GM13977 (cell line): ENCODE data around the gene HSPA12B.

Source experiments
- DNase-seq: peaks from one replicate; pipeline ENCODE4 v3.0.0; 2012; ENCODE audit warnings: low spot score
- CTCF ChIP-seq: IDR thresholded peaks from 2 replicates; pipeline ENCODE4 v1.5.1; 2012; ENCODE audit warnings: mild to moderate bottlenecking, control low read depth; ENCODE audit not compliant: insufficient read depth; ENCODE audit errors: extremely low read depth, missing control alignments
- in situ Hi-C: fragments of 300-500 bp; cut with MboI; formaldehyde crosslinking; loops from one replicate; pipeline ENCODE4 v1.12.0; 2022; ENCODE audit warnings: low sequenced_read_pairs, low pct_unique_long_range_greater_than_20kb, mixed read lengths, inconsistent platforms; ENCODE audit not compliant: unreplicated experiment

HSPA12B gene

GRCh38 chr20:3710011-3710466, 22.4 kb upstream of the HSPA12B start:
- in situ Hi-C loops, result no loop called here
- no peak for DNase-seq
- no peak for TF ChIP-seq CTCF

DNA sequence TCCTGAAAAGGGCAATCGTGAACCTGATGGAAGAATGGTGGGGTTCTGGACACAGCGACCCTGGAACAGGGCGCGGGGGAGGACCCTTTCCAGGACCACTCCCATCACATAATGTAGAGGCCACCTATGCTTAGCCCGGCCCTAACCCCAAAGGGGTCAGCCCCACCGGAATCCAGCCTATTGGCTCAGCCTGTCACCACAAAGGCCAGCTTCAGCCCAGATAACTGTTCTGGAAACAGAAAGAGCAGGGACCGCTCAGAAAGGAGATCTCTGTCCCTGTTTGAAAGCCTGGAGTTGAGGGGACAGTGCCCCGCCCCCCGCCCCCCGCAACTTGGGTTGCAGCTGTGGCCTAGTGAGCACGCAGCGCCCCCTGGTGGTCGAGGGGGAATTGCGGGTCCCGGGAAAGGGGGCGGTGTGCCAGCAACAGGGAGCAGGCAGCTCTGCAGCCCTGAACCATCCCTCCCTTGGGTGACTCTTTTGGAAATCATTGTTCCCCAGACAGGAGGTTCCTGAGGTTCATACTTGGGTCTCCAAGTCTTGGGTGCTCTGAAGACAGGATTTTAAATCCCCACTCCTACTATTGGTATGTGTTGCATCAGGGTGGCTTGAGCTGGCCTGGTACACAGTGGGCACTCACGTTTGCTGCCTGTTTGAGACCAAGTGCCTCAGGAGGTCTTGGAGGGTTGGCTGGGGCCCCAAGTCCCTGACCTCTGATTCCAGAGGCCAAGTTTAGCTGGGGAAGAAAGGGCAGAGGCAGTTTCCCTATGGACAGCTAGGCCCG, 21.6 kb upstream of the HSPA12B start:
- TF ChIP-seq CTCF, result peak; percentile 96
- DNase-seq, result peak; percentile 90
- in situ Hi-C loops, result no loop called here

DNA sequence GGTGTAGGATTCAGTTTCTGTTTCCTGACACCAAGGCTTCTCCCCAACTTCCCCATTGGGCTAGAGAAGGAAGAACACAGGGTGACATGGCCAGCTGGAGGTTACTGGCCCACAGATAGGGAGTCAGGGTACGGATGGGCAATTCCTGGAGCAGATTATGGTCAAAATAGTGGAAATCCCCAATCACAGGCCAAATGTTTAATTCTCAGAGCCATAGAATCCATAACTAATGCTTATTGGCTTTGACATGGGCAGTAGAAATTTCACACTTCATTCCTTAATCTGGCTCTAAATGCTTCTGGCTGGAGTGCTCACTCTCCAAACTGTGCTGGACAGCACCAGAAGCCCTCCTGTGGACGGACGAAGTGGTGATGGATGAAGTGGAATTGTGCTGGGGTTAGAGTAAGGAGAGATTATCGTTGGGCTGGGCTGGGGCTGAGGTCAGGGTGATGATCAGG, 21.0 kb upstream of the HSPA12B start:
- TF ChIP-seq CTCF, result no peak
- no peak for DNase-seq
- in situ Hi-C loops, result no loop called here

DNA sequence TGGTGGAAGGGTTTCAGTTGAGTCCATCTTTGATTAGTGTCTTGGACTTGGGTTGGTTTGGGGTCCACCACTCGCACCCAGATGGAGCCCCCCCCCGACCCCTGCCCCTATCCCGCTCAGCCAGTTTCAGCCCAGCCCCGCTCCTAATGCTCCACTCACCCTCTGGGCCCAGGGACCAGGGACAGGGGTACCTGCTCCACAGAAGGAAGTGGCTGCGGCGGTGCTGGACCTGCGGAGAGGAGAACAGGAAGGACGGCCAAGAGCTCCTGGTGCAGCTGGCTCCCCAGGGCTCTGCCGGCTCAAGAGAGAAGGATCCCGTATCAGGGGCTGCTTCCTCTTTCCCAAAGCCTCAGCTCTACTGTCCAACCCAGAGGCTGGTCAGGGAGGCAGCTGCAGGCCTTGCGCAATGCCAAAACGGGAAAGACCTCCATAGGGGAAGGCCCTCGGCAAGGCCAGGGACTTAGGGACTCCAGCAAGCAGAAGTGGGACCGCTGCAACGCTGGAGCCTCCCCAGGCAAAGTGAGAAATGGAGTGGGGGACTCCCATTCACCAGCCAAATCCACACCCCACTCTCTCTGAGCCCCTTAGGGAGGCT, 20.1 kb upstream of the HSPA12B start, which contains the start of gene SIGLEC1:
Gene SIGLEC1, minus strand, starts transcription at position 322 of the 595 bp plus-strand sequence. CDS start 5,472 bp downstream, outside the sequence.
- in situ Hi-C loops, result no loop called here
- no peak for TF ChIP-seq CTCF
- DNase-seq, result no peak

DNA sequence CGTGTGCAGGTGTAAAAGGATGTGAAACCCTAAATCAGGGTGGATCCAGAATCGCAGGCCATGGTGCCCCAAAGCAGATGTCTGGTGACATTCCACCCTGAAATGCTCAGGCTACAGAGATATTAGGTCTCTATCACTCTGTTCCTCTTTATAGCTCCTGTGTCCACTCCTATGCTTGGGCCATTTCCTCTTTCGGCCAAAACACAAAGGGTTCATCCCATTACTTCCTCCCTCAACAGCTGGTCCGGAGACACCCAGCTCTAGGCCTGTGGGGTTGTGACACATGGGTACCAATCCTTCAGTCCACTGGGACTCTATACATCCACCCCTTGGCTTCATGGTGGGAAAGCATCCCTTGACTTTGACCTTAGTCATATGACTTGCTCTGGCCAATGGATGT, 18.4 kb upstream of the HSPA12B start:
- TF ChIP-seq CTCF, result no peak
- DNase-seq, result no peak
- in situ Hi-C loops, result no loop called here

GRCh38 chr20:3716195-3716834, 16.2 kb upstream of the HSPA12B start:
- in situ Hi-C loops, result no loop called here
- peak; percentile 71 for TF ChIP-seq CTCF

More at GRCh38 chr20:3716195-3716834, 16.2 kb upstream of the HSPA12B start:
- DNase-seq, result no peak
